DND-41 (cell line): ENCODE measurements around the gene CD36.
"Not testable (repeated sequence)": the region's sequence is repeated elsewhere in the genome, so short reads cannot be mapped to it uniquely, and the experiment has no call there.

ENCODE experiments used
- EZH2 ChIP-seq: IDR thresholded peaks from 3 replicates; pipeline ENCODE4 v1.6.1; 2012; ENCODE audit warnings: borderline replicate concordance, low read depth, mild to moderate bottlenecking, moderate library complexity, low read length, inconsistent platforms; ENCODE audit not compliant: severe bottlenecking
- TF ChIP-seq, protein P1 (sequence below): IDR thresholded peaks from 2 replicates; pipeline ENCODE4 v1.5.1; 2012; ENCODE audit warnings: borderline replicate concordance, low read length, moderate library complexity, mild to moderate bottlenecking; ENCODE audit not compliant: poor library complexity, severe bottlenecking; ENCODE audit errors: extremely low read depth

GRCh38 chr7:80669367-80669766 is 30.9 kb downstream of the CD36 start:
- TF ChIP-seq, protein P1, sequence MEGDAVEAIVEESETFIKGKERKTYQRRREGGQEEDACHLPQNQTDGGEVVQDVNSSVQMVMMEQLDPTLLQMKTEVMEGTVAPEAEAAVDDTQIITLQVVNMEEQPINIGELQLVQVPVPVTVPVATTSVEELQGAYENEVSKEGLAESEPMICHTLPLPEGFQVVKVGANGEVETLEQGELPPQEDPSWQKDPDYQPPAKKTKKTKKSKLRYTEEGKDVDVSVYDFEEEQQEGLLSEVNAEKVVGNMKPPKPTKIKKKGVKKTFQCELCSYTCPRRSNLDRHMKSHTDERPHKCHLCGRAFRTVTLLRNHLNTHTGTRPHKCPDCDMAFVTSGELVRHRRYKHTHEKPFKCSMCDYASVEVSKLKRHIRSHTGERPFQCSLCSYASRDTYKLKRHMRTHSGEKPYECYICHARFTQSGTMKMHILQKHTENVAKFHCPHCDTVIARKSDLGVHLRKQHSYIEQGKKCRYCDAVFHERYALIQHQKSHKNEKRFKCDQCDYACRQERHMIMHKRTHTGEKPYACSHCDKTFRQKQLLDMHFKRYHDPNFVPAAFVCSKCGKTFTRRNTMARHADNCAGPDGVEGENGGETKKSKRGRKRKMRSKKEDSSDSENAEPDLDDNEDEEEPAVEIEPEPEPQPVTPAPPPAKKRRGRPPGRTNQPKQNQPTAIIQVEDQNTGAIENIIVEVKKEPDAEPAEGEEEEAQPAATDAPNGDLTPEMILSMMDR: not testable (repeated sequence)
- not testable (repeated sequence) for TF ChIP-seq EZH2
